Body of pancreas (tissue), 4 donors: ENCODE data around the gene CFAP100. TPM values are rescaled to one million over a fixed set of nuclear protein-coding genes. Genes with fewer than 3 reads are reported as not detected.

Experiments used
- ATAC-seq: fragments of 150-250 bp; one replicate; pipeline ENCODE4 v1.9.1; 2016
- DNase-seq, 4 donors: peaks; one replicate each; pipeline ENCODE4 v3.0.0-alpha.2; 2019
- H3K27ac ChIP-seq, 4 donors: fragments of 200-600 bp; sonication (generic); 1 replicate in 3 of 4; 2 replicates in 1 of 4; pipeline versions ENCODE4 v1.5.1 to v1.6.1; 2016 to 2019; ENCODE audit warnings: mild to moderate bottlenecking in 1 of 4, mixed read lengths in 1 of 4, moderate library complexity in 1 of 4
- H3K27me3 ChIP-seq, 2 donors: fragments of 200-600 bp; sonication (generic); one replicate each; pipeline ENCODE4 v1.6.0; 2016; ENCODE audit warnings: mild to moderate bottlenecking in 1 of 2
- H3K36me3 ChIP-seq, 2 donors: fragments of 200-600 bp; sonication (generic); replicated peaks in 1 of 2; 2 replicates each; pipeline ENCODE4 v1.5.1; 2016; ENCODE audit warnings: low read depth in 2 of 2; ENCODE audit not compliant: insufficient read depth in 1 of 2
- H3K4me1 ChIP-seq: fragments of 200-600 bp; sonication (generic); one replicate; pipeline ENCODE4 v1.6.0; 2016
- H3K4me3 ChIP-seq, 2 donors: fragments of 200-600 bp; sonication (generic); 1 replicate in 1 of 2; 2 replicates in 1 of 2; pipeline ENCODE4 v1.5.1; 2016 to 2019
- H3K9me3 ChIP-seq, 3 donors: fragments of 200-600 bp; sonication (generic); 1 replicate in 2 of 3; 2 replicates in 1 of 3; pipeline ENCODE4 v1.5.1; 2016
- CTCF ChIP-seq, 7 experiments: fragments of 450-650 bp in 4 of 7; fragments of 200-600 bp in 3 of 7; sonication (generic) in 3 of 7; IDR thresholded peaks; one replicate each; pipeline ENCODE4 v1.5.1; 2016 to 2019; ENCODE audit warnings: antibody characterized with exemption in 7 of 7
- POLR2A ChIP-seq, 3 donors: fragments of 450-650 bp; IDR thresholded peaks; one replicate each; pipeline ENCODE4 v1.6.1; 2016; ENCODE audit warnings: antibody characterized with exemption in 3 of 3, mild to moderate bottlenecking in 2 of 3
- WGBS, 2 donors: methylation state at CpG; one replicate each; pipeline ENCODE4 v1.1.5; 2017; 5-methylcytosine and 5-hydroxymethylcytosine counted together
- intact Hi-C: fragments of 100-400 bp; cut with DNase I; formaldehyde crosslinking; loops from one replicate; pipeline ENCODE4 v1.15.1; 2023
- total RNA-seq, 2 donors: library from RNA; depleted of rRNA; stranded (reverse); fragments of >200 nt; gene quantifications; one replicate each; pipeline ENCODE4 v1.1.0, GENCODE V29; 2016

The CFAP100 gene
- total RNA-seq, 2 donors from 2014 or later: not detected

GRCh38 chr3:126438746-126439145 lies 44.0 kb downstream of the CFAP100 start:
- no peaks in the 10 kb centered on the region for H3K4me1 ChIP-seq
- DNase-seq (no peak), ATAC-seq (no peak)
- no peak overlapping the region for H3K4me3 ChIP-seq
- intact Hi-C loops: no loop called here
- no peaks in the 10 kb centered on the region for H3K9me3 ChIP-seq
- H3K27me3 ChIP-seq: no peaks in the 10 kb centered on the region
- 96 to 97% methylated on average over 10 of the region's 10 CpGs for WGBS, 2 donors
- TF ChIP-seq CTCF (IDR thresholded peaks at IDR 0.05) (no peak), POLR2A (IDR thresholded peaks at IDR 0.05) (no peak)
- no peak overlapping the region for H3K27ac ChIP-seq
- H3K36me3 ChIP-seq: peaks cover 0 to 12% of the 10 kb centered on the region in 2 donors

DNA sequence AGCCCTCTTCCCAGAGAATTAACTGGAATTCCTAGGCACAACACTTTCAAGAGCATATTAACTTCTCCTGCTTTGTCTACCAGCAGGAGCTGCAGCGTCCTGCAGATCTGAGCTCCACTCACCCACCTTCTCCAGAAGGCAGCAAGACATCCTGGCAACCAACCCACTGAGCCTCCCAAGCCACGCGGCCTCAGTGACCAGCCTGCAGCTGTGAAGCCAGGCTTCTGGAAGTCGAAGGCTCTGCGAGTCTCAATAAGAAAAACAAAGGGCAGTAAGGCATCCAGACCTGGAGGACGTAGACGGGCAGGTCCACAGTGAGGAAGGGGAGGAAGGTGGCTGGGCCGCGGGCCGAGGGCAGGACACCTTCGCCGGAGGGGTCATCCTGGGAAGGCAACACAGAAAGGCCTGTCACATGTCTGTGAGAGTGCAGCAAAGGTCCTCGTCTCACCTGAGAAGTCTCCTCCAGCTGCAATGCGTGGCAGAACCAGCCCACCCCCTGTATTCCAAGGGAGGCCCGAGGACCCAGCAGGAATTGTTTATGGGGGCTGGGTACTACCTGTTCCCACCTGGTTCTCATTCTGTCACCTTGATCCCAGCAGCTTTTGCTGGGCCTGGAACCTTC lies 44.7 kb downstream of the CFAP100 start:
- H3K36me3 ChIP-seq: peaks cover 0 to 12% of the 10 kb centered on the region in 2 donors
- no peaks in the 10 kb centered on the region for H3K4me1 ChIP-seq
- no peak for ATAC-seq
- no peak overlapping the region for H3K4me3 ChIP-seq
- no peaks in the 10 kb centered on the region for H3K9me3 ChIP-seq
- 89 to 91% methylated on average over 14 to 15 of the region's 15 CpGs for WGBS, 2 donors
- H3K27ac ChIP-seq: no peak overlapping the region
- no peak for TF ChIP-seq CTCF (IDR thresholded peaks at IDR 0.05)
- no peak for TF ChIP-seq POLR2A (IDR thresholded peaks at IDR 0.05)
- peak in 1 of 4 donors; percentile 8 for DNase-seq
- intact Hi-C loops: no loop called here
- no peaks in the 10 kb centered on the region for H3K27me3 ChIP-seq

- H3K4me1 ChIP-seq: no peaks in the 10 kb centered on the region
- no peak overlapping the region for H3K4me3 ChIP-seq
- peaks cover 0 to 12% of the 10 kb centered on the region in 2 donors for H3K36me3 ChIP-seq
- no peaks in the 10 kb centered on the region for H3K27me3 ChIP-seq
- H3K27ac ChIP-seq: no peak overlapping the region
- DNase-seq: no peak
- TF ChIP-seq POLR2A (IDR thresholded peaks at IDR 0.05): no peak
- no peak for TF ChIP-seq CTCF (IDR thresholded peaks at IDR 0.05)
- intact Hi-C loops: no loop called here
- no peaks in the 10 kb centered on the region for H3K9me3 ChIP-seq
- 90 to 96% methylated on average over 12 of the region's 12 CpGs for WGBS, 2 donors
- ATAC-seq: no peak
Measured at GRCh38 chr3:126439968-126440708, 45.4 kb downstream of the CFAP100 start.

- WGBS, 2 donors: 93 to 97% methylated on average over 9 of the region's 9 CpGs
- DNase-seq (peak in 1 of 4 donors; percentile 3), ATAC-seq (no peak)
- H3K9me3 ChIP-seq: no peaks in the 10 kb centered on the region
- intact Hi-C loops: no loop called here
- no peak overlapping the region for H3K27ac ChIP-seq
- peaks cover 4% of the 10 kb centered on the region for H3K4me1 ChIP-seq
- TF ChIP-seq CTCF (IDR thresholded peaks at IDR 0.05) (no peak), POLR2A (IDR thresholded peaks at IDR 0.05) (no peak)
- H3K4me3 ChIP-seq: no peak overlapping the region
- H3K36me3 ChIP-seq: peaks cover 0 to 12% of the 10 kb centered on the region in 2 donors
- no peaks in the 10 kb centered on the region for H3K27me3 ChIP-seq
Measured at GRCh38 chr3:126440709-126440995, 45.9 kb downstream of the CFAP100 start.
